Measurements from ENCODE around the gene RNGTT. TPM values are rescaled to one million over a fixed set of nuclear protein-coding genes. Genes with fewer than 3 reads are reported as not detected.

Gene RNGTT
- total RNA-seq, 2 experiments from 2014 or later = 22.1 to 22.2 TPM

DNA sequence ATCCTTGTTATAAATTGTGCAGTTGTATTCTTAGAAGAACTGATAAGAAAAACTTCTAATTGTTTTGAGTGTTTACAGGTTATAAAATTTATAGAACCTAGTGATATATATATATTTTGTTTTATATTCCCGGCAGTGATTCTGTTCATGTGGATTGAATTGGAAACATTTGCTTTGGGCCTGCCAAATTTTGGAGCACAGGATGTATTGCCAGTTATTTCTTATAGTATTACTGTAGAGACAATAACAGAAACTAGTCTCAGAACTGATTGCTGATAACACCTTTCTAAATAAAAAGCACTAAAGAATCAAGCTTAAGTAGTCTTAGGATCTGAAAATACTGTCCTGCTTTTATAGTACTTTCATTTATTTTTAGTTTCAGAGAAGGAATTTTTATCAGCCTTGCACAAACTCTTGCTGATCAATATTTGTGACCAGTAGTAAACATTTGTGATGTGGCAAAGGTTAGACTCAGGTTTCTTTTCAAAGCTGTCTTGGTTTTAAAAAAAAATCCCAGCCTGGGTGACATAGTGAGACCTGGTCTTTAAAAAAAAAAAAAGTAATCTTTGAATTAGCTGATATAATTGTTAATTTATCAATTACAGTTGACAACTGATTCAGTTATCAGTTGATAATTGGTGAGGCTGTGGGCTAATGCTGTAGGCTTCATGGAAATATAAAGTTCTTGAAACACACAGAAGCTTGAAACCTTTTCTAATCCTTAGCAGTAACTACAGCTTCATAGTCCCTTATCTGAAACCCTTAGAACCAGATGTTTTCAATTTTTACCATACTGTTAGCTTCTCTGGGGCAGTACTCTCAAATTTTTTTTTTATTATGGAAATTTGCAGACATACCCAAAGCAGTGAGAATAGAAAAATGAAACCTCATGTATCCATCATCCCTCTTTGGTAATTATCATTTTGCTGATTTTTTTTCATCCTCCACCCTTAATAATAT lies 42.4 kb downstream of the RNGTT start:
- H3K27me3 Mint-ChIP-seq = no peaks in the 10 kb centered on the region
- DNase-seq (no peak), ATAC-seq (no peak)
- POLR2A ChIA-PET = no interaction called here
- CTCF ChIA-PET = interaction anchor here (1.3 kb wide), 2 partner anchors 11 to 22 kb away, joined by 4 read pairs; no protein-coding TSS in a partner anchor
- TF ChIP-seq CTCF (IDR thresholded peaks at IDR 0.05) = no peak
- intact Hi-C loops (cut with micrococcal nuclease) = no loop called here
- peaks cover 19% of the 10 kb centered on the region for H3K36me3 Mint-ChIP-seq (ENCODE audit: low read depth)
- no peaks in the 10 kb centered on the region for H3K9me3 Mint-ChIP-seq
- no peak overlapping the region for H3K27ac Mint-ChIP-seq
- no peak overlapping the region for H3K4me3 Mint-ChIP-seq
- peaks cover 20% of the 10 kb centered on the region for H3K4me1 Mint-ChIP-seq (ENCODE audit: low read depth)

- Mint-ChIP-seq H3K4me1 (ENCODE audit: low read depth) (peaks cover 23% of the 10 kb centered on the region), H3K9me3 (peaks cover 3% of the 10 kb centered on the region), H3K4me3 (no peak overlapping the region), H3K36me3 (ENCODE audit: low read depth) (peaks cover 27% of the 10 kb centered on the region), H3K27ac (no peak overlapping the region), H3K27me3 (no peaks in the 10 kb centered on the region)
- ChIA-PET CTCF (interaction anchor here (1.3 to 1.8 kb wide), 2 partner anchors 23 to 43 kb away, joined by 4 read pairs; partner anchors contain the start of gene RNGTT), POLR2A (interaction anchor here (0.6 kb wide), 1 partner anchor 212 kb away, joined by 3 read pairs; no protein-coding TSS in a partner anchor)
- intact Hi-C loops (cut with micrococcal nuclease) = no loop called here
- TF ChIP-seq CTCF (IDR thresholded peaks at IDR 0.05) = no peak
- ATAC-seq (peak; percentile 67), DNase-seq (no peak)
Observed at GRCh38 chr6:88920088-88920487, 43.3 kb downstream of the RNGTT start.

GRCh38 chr6:88919032-88919431 lies 44.4 kb downstream of the RNGTT start:
- POLR2A ChIA-PET = no interaction called here
- intact Hi-C loops (cut with micrococcal nuclease) = no loop called here
- no peak for ATAC-seq
- Mint-ChIP-seq H3K4me1 (ENCODE audit: low read depth) (peaks cover 29% of the 10 kb centered on the region), H3K27ac (no peak overlapping the region), H3K9me3 (peaks cover 3% of the 10 kb centered on the region), H3K4me3 (no peak overlapping the region), H3K27me3 (no peaks in the 10 kb centered on the region), H3K36me3 (ENCODE audit: low read depth) (peaks cover 32% of the 10 kb centered on the region)
- TF ChIP-seq CTCF (IDR thresholded peaks at IDR 0.05) = peak; percentile 34
- CTCF ChIA-PET = interaction anchor here (0.9 to 1.8 kb wide), 5 partner anchors 19 to 57 kb away, joined by 3 to 6 read pairs (median 4); partner anchors contain the start of gene RNGTT
- no peak for DNase-seq

- Mint-ChIP-seq H3K9me3 (peaks cover 3% of the 10 kb centered on the region), H3K27ac (no peak overlapping the region), H3K36me3 (ENCODE audit: low read depth) (peaks cover 24% of the 10 kb centered on the region), H3K4me1 (ENCODE audit: low read depth) (peaks cover 44% of the 10 kb centered on the region), H3K27me3 (no peaks in the 10 kb centered on the region), H3K4me3 (no peak overlapping the region)
- DNase-seq (peak; percentile 28), ATAC-seq (peak; percentile 70)
- TF ChIP-seq CTCF (IDR thresholded peaks at IDR 0.05) = no peak
- CTCF ChIA-PET = no interaction called here
- intact Hi-C loops (cut with micrococcal nuclease) = no loop called here
- POLR2A ChIA-PET = no interaction called here
Observed at GRCh38 chr6:88916615-88917208, 46.7 kb downstream of the RNGTT start.

Measured in activated CD8-positive, alpha-beta T cell treated with anti-CD3 and anti-CD28 coated beads for 36 hours (primary cell).